Activated CD8-positive, alpha-beta T cell treated with anti-CD3 and anti-CD28 coated beads for 36 hours (primary cell): ENCODE data around the gene MICAL2. TPM values are rescaled to one million over a fixed set of nuclear protein-coding genes. Genes with fewer than 3 reads are reported as not detected.

Experiments
- ATAC-seq: fragments of 200-7000 bp; cut with Tn5 transposase; one replicate; pipeline ENCODE4 v1.10.0; 2021; ENCODE audit warnings: mild to moderate bottlenecking, moderate library complexity
- CTCF ChIA-PET: fragments of 350-600 bp; sonication (Branson Sonifier 250); formaldehyde crosslinking; loops from one replicate; lab custom pipeline; 2021; ENCODE audit warnings: antibody characterized with exemption; lab: Charles Lee
- POLR2A ChIA-PET: fragments of 350-600 bp; sonication (Branson Sonifier 250); formaldehyde crosslinking; loops from one replicate; lab custom pipeline; 2021; ENCODE audit warnings: antibody characterized with exemption; lab: Charles Lee
- DNase-seq: peaks from one replicate; pipeline ENCODE4 v3.0.0-alpha.2; 2020
- H3K27ac Mint-ChIP-seq: one replicate; pipeline ENCODE4 v1.8.0; 2021; ENCODE audit warnings: mild to moderate bottlenecking, mixed read lengths
- H3K27me3 Mint-ChIP-seq: one replicate; pipeline ENCODE4 v1.8.0; 2021; ENCODE audit warnings: mixed read lengths
- H3K36me3 Mint-ChIP-seq: one replicate; pipeline ENCODE4 v1.8.0; 2021; ENCODE audit warnings: low read depth, mixed read lengths
- H3K4me1 Mint-ChIP-seq: one replicate; pipeline ENCODE4 v1.8.0; 2021; ENCODE audit warnings: low read depth, mixed read lengths
- H3K4me3 Mint-ChIP-seq: one replicate; pipeline ENCODE4 v1.8.0; 2021; ENCODE audit warnings: mild to moderate bottlenecking, moderate library complexity, mixed read lengths
- H3K9me3 Mint-ChIP-seq: one replicate; pipeline ENCODE4 v1.8.0; 2021; ENCODE audit warnings: mixed read lengths
- intact Hi-C: fragments of 100-400 bp; cut with micrococcal nuclease; formaldehyde crosslinking; loops from one replicate; pipeline ENCODE4 v1.10.0; 2022
- total RNA-seq, 2 experiments: library from RNA; stranded (reverse); gene quantifications; one replicate each; pipeline ENCODE4 v1.2.3, GENCODE V29; 2021
- TF ChIP-seq, protein P1 (sequence below): fragments of 200-600 bp; IDR thresholded peaks from one replicate; pipeline ENCODE4 v1.8.0; 2022; ENCODE audit warnings: antibody characterized with exemption, mild to moderate bottlenecking

MICAL2 gene
- total RNA-seq, 2 experiments from 2014 or later, result 99.8 to 105 TPM

DNA sequence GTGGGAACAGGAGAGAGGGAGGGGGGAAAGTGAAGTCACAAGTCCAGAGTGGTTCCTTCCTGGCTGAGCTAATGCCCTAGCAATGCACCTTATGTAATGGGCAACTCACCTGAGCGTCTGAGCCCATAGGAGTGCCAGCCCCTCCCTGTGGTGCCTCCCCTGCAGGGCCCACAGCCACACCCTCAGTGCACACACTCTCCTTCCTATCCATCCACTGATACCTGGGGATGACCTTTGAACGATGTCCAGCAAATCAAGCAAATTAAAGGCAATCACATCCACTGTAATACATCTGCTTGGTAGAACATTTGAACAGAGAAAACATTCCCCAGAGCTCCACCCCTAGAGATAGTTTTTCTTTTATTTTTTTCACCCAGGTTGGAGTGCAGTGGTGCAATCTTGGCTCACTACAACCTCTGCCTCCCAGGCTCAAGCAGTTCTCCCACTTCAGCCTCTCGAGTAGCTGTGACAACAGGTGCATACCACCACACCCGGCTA, 19.6 kb upstream of the MICAL2 start:
- Mint-ChIP-seq H3K9me3 (no peaks in the 10 kb centered on the region), H3K4me3 (no peak overlapping the region), H3K4me1 (peaks cover 47% of the 10 kb centered on the region), H3K36me3 (no peaks in the 10 kb centered on the region), H3K27me3 (no peaks in the 10 kb centered on the region), H3K27ac (peak overlapping the region; percentile 27)
- ATAC-seq, result no peak
- DNase-seq, result no peak
- ChIA-PET POLR2A (interaction anchor here (0.6 to 2.7 kb wide), 3 partner anchors 19 to 73 kb away, joined by 3 to 10 read pairs (median 3); partner anchors contain the start of gene MICAL2), CTCF (interaction anchor here (1.1 to 6.0 kb wide), 4 partner anchors 9 to 191 kb away, joined by 3 to 30 read pairs (median 4); no protein-coding TSS in a partner anchor)
- TF ChIP-seq, protein P1, sequence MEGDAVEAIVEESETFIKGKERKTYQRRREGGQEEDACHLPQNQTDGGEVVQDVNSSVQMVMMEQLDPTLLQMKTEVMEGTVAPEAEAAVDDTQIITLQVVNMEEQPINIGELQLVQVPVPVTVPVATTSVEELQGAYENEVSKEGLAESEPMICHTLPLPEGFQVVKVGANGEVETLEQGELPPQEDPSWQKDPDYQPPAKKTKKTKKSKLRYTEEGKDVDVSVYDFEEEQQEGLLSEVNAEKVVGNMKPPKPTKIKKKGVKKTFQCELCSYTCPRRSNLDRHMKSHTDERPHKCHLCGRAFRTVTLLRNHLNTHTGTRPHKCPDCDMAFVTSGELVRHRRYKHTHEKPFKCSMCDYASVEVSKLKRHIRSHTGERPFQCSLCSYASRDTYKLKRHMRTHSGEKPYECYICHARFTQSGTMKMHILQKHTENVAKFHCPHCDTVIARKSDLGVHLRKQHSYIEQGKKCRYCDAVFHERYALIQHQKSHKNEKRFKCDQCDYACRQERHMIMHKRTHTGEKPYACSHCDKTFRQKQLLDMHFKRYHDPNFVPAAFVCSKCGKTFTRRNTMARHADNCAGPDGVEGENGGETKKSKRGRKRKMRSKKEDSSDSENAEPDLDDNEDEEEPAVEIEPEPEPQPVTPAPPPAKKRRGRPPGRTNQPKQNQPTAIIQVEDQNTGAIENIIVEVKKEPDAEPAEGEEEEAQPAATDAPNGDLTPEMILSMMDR, result no peak
- intact Hi-C loops, result no loop called here

GRCh38 chr11:12091956-12092558, 18.3 kb upstream of the MICAL2 start:
- intact Hi-C loops, result no loop called here
- no peak for ATAC-seq

GRCh38 chr11:12092714-12093113, 17.7 kb upstream of the MICAL2 start:
- H3K4me3 Mint-ChIP-seq, result no peak overlapping the region
- TF ChIP-seq, protein P1, result no peak
- H3K27me3 Mint-ChIP-seq, result no peaks in the 10 kb centered on the region
- peaks cover 28% of the 10 kb centered on the region for H3K4me1 Mint-ChIP-seq
- DNase-seq (no peak), ATAC-seq (no peak)
- H3K9me3 Mint-ChIP-seq, result no peaks in the 10 kb centered on the region
- ChIA-PET POLR2A (no interaction called here), CTCF (interaction anchor here (1.2 kb wide), 1 partner anchor 197 kb away, joined by 3 read pairs; no protein-coding TSS in a partner anchor)
- no peak overlapping the region for H3K27ac Mint-ChIP-seq
- no peaks in the 10 kb centered on the region for H3K36me3 Mint-ChIP-seq
- intact Hi-C loops, result no loop called here

More at GRCh38 chr11:12091956-12092558, 18.3 kb upstream of the MICAL2 start:
- TF ChIP-seq, protein P1, result no peak
- Mint-ChIP-seq H3K9me3 (no peaks in the 10 kb centered on the region), H3K27ac (no peak overlapping the region), H3K4me3 (no peak overlapping the region), H3K27me3 (no peaks in the 10 kb centered on the region), H3K36me3 (no peaks in the 10 kb centered on the region), H3K4me1 (peaks cover 35% of the 10 kb centered on the region)
- no peak for DNase-seq
- POLR2A ChIA-PET, result interaction anchor here (1.1 kb wide), 1 partner anchor 29 kb away, joined by 3 read pairs; no protein-coding TSS in a partner anchor
- CTCF ChIA-PET, result interaction anchor here (1.2 kb wide), 2 partner anchors 45 to 198 kb away, joined by 3 read pairs; no protein-coding TSS in a partner anchor

GRCh38 chr11:12094872-12095800, 15.3 kb upstream of the MICAL2 start:
- Mint-ChIP-seq H3K9me3 (no peaks in the 10 kb centered on the region), H3K4me1 (peaks cover 11% of the 10 kb centered on the region), H3K27me3 (no peaks in the 10 kb centered on the region), H3K27ac (no peak overlapping the region), H3K4me3 (no peak overlapping the region), H3K36me3 (no peaks in the 10 kb centered on the region)
- CTCF ChIA-PET, result interaction anchor here (0.8 to 1.0 kb wide), 4 partner anchors 9 to 189 kb away, joined by 3 read pairs; no protein-coding TSS in a partner anchor
- DNase-seq (no peak), ATAC-seq (no peak)
- POLR2A ChIA-PET, result interaction anchor here (1.4 kb wide), 1 partner anchor 24 kb away, joined by 4 read pairs; no protein-coding TSS in a partner anchor
- intact Hi-C loops, result no loop called here
- TF ChIP-seq, protein P1, result no peak
